ENCODE results near the gene VASP. TPM values are rescaled to one million over a fixed set of nuclear protein-coding genes. Genes with fewer than 3 reads are reported as not detected.

VASP gene
- total and polyA plus RNA-seq, 2 of the 13 experiments (the other 11 are each of a cell fraction or from before 2014, with no cell fraction given), result 41.8 to 67.1 TPM

DNA sequence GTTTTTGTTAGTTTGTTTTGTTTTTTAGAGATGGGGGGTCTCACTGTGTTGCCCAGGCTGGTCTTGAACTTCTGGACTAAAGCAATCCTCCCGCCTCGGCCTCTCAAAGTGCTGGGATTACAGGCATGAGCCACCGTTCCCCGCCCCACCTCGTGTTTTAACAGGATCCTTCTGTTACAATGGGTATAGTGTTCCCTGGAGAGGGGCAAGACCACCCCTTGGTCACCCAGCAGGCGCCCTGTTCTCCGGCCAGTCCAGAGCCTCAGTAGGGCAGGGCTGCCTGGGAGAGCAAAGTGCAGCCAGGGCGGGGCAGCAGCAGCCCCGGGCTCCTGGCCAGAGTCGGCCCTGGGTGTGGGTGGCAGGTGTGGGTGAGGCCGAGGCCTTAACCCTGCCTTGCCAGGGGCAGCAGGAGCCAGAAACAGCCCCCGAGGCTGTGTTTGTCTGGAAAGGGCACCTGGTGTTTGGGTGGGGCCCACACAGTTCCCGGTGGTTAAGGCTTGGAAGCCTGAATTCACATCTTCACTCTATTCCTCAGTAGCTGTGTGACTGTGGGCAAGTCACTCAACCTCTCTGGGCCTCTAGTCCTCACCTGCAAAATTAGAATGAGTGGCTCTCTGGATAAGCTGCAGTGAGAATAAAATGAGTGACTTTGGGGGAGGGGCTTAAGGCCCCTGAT, 7.2 kb downstream of the VASP start (continued):
- TF ChIP-seq, protein P1, sequence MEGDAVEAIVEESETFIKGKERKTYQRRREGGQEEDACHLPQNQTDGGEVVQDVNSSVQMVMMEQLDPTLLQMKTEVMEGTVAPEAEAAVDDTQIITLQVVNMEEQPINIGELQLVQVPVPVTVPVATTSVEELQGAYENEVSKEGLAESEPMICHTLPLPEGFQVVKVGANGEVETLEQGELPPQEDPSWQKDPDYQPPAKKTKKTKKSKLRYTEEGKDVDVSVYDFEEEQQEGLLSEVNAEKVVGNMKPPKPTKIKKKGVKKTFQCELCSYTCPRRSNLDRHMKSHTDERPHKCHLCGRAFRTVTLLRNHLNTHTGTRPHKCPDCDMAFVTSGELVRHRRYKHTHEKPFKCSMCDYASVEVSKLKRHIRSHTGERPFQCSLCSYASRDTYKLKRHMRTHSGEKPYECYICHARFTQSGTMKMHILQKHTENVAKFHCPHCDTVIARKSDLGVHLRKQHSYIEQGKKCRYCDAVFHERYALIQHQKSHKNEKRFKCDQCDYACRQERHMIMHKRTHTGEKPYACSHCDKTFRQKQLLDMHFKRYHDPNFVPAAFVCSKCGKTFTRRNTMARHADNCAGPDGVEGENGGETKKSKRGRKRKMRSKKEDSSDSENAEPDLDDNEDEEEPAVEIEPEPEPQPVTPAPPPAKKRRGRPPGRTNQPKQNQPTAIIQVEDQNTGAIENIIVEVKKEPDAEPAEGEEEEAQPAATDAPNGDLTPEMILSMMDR (CRISPR knock-in tag; IDR thresholded peaks at IDR 0.05), result peak; percentile 24; the same call in 1 of the 2 replicates
- no peak for TF ChIP-seq MAFF (IDR thresholded peaks at IDR 0.05; ENCODE audit: low read depth, low read length)
- TF ChIP-seq KLF16 (CRISPR knock-in tag; IDR thresholded peaks at IDR 0.05), result peak in 1 of 2 experiments; percentile 45; a peak in 1 of 4 replicates
- TF ChIP-seq ZNF891 (CRISPR knock-in tag; IDR thresholded peaks at IDR 0.05), result no peak
- no peak for TF ChIP-seq HMGA1 (CRISPR knock-in tag; conservative IDR thresholded peaks at IDR 0.05)
- no peak for TF ChIP-seq ZKSCAN5 (CRISPR knock-in tag; IDR thresholded peaks at IDR 0.05)
- no peak for TF ChIP-seq SYNCRIP (IDR thresholded peaks at IDR 0.05; ENCODE audit: insufficient read depth, low read depth, low read length)
- no peak; the same call in 1 of the 2 replicates for TF ChIP-seq ZNF792 (CRISPR knock-in tag; IDR thresholded peaks at IDR 0.05)
- no peak for TF ChIP-seq PHF8 (CRISPR knock-in tag; IDR thresholded peaks at IDR 0.05)
- peak; percentile 48; the same call in 1 of the 2 replicates for TF ChIP-seq HDAC1 (CRISPR knock-in tag; IDR thresholded peaks at IDR 0.05)
- no peak for TF ChIP-seq ZC3H4 (CRISPR knock-in tag; IDR thresholded peaks at IDR 0.05; ENCODE audit: borderline replicate concordance)
- TF ChIP-seq ZMYM2 (CRISPR knock-in tag; IDR thresholded peaks at IDR 0.05), result peak; percentile 98
- no peak for TF ChIP-seq PHF5A (CRISPR knock-in tag; IDR thresholded peaks at IDR 0.05; ENCODE audit: low read depth, unreplicated experiment)
- TF ChIP-seq BHLHE40 (IDR thresholded peaks at IDR 0.05; ENCODE audit: low read length), result no peak
- peak; percentile 56; the same call in 1 of the 2 replicates for TF ChIP-seq RXRA (CRISPR knock-in tag; IDR thresholded peaks at IDR 0.05)
- no peak for TF ChIP-seq ZNF496 (CRISPR knock-in tag; IDR thresholded peaks at IDR 0.05; ENCODE audit: insufficient replicate concordance)
- TF ChIP-seq ELK4 (CRISPR knock-in tag; IDR thresholded peaks at IDR 0.05; ENCODE audit: borderline replicate concordance), result no peak
- 0 out of 2 replicates have a peak, but pooled peaks have one; percentile 44 for TF ChIP-seq MEF2D (CRISPR knock-in tag; IDR thresholded peaks at IDR 0.05)
- no peak for TF ChIP-seq MLLT10 (CRISPR knock-in tag; IDR thresholded peaks at IDR 0.05)
- TF ChIP-seq ZNF292 (CRISPR knock-in tag; IDR thresholded peaks at IDR 0.05; ENCODE audit: borderline replicate concordance, low read depth), result peak; percentile 89
- no peak; the same call in 1 of the 2 replicates for TF ChIP-seq KAT7 (CRISPR knock-in tag; IDR thresholded peaks at IDR 0.05; ENCODE audit: borderline replicate concordance)
- TF ChIP-seq CSRNP2 (CRISPR knock-in tag; conservative IDR thresholded peaks at IDR 0.05; ENCODE audit: low read depth), result no peak
- no peak for TF ChIP-seq TBX3 (IDR thresholded peaks at IDR 0.05; ENCODE audit: borderline replicate concordance)
- TF ChIP-seq ADNP (CRISPR knock-in tag; IDR thresholded peaks at IDR 0.05), result peak; percentile 92; the same call in 1 of the 2 replicates
- no peak for TF ChIP-seq ZNF562 (CRISPR knock-in tag; IDR thresholded peaks at IDR 0.05; ENCODE audit: borderline replicate concordance)
- no peak for TF ChIP-seq CREB1 (IDR thresholded peaks at IDR 0.05)
- no peak for TF ChIP-seq CREB1 (CRISPR knock-in tag; IDR thresholded peaks at IDR 0.05)
- no peak for TF ChIP-seq ZNF432 (CRISPR knock-in tag; IDR thresholded peaks at IDR 0.05; ENCODE audit: borderline replicate concordance)
- no peak for TF ChIP-seq SMYD3 (CRISPR knock-in tag; IDR thresholded peaks at IDR 0.05)
